OCI-M1 (cell line): Measurements from ENCODE around the gene DOCK11.
A peak's percentile ranks its signal among the peaks of the same experiment; 100 is the strongest.

Experiments
- DNase-seq: peaks from one replicate; lab custom pipeline; 2025; lab: John Stamatoyannopoulos, UW

Gene DOCK11

DNA sequence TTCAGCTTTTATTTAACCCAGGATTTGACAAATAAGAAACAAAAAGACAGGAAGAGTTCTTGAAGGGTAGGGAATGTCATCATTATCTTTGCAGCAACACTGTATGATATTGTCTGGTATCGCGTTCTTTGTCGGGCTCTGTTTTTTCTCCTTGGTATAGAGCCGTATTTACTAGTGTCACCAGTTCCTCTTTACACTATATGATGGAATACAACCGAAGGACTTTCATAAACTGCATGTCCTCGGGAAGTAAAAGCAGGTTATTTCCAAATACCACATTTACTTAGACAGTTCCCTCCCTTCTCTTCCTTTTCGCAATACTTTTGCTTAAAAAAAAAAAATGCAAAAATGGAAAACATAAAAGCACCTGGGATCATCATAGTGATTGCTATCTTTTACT lies 135.2 kb downstream of the DOCK11 start:
- DNase-seq: peak; percentile 84

DNA sequence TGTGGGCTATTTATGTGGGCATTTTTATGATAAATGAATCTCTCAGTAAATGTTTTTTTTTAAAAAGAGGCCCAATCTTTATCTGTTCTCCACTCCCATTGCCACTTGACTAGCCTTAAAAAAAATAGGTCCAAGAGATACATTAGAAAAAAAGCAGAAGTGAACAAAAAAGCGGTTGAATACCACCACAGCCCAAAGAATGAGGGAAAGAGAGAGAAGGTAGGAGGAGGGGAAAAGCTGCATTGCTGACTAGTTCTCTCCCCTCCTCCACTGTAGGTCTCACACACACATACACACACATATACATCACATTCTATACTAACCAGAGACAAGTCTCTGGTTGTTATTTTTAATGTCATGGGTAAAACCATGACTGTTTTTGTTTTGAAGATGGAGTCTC lies 136.0 kb downstream of the DOCK11 start:
- DNase-seq: peak; percentile 92

DNA sequence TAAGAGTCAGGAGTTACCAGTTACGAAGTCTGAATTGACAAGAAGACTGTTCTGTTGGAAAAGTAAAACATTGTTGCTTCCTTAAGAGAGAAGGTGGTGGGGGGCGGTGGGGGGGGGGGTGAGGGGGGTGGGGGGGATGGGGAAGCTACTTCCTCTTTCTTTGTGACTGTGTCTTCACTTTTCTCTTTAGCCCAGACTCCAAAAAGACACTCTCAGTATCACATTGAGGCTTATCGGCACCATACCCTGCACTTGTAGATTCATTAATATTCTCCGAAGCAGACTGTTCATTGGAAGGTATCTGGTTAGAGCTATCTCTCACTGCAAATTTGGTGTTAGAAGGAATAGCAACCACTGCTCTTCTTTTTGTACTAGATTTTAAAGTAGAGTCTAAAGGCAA lies 137.2 kb downstream of the DOCK11 start:
- DNase-seq: peak; percentile 85

DNA sequence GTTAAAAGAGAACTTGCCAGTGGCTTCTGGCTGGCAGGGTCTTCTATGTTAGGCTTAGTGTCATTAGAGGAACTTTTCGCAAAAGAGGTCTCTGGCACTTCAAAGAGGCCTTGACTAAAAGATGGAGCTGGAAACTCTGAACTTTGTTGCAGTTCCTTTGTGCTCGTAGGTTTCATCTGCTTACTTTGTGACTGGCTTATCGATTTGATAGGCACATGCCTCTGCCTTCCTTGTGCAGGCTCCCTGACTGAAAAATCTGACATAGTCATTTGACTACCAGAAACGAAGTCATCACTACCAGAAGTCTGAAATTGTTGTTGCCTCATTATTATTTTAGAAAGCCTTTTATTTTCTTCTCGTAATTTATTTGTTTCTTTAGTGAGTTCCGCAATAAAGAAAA lies 137.9 kb downstream of the DOCK11 start:
- DNase-seq: peak; percentile 48

DNA sequence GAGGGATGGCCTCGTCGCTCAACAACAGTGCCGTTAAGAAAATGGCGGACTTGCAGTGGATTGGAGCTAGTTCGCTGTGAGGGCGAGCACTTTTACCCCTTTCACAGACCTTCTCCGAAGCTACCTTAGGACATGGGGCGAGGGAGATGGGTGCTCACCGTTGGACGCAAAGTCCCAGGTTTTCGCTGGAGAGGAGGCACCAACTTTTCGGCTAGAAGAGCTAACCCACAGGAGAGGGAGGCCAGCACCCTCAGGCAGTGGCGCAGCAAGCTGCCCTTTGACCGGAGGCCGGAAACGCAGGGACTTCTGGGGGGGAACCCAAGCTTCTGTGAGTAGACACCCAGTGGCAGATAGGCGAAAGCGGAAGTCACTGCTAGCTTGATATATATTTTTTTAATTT lies 138.7 kb downstream of the DOCK11 start:
- DNase-seq: no peak

DNA sequence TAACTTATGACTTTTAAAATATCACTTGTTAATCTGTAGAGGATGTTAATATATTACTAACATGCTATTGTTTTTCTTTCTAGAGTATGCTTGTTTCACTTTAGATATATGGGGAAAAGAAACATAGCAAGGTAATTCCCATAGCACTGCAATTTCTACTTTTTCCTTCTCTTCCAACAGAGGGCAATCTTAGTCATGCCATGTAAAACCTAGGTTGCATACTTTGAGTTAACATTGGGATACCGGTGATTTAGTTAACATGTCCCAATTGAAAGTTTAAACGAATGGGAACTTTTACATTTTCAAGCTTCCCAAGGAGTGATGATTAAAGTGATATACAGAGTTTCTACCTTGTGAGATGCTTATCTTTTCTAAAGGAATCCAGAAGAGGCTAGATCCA lies 142.4 kb downstream of the DOCK11 start:
- DNase-seq: peak; percentile 23

DNA sequence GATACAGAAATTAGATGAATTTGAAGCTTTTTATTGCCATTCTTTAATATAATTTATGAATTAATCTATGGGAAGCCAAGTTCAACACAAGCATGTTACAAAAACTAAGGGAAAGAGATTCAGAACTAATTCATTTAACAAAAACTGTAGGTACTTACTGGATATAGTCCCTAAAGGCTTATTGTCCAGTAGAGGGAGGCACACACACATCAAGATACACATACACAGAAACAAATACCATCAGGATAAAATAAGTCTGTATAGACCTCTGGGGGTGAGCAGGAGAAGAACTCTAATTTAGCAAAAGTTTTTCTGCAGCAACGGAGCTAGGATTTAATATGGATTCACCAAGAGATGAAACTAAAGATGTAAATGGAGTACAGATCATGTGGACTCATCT lies 148.8 kb downstream of the DOCK11 start:
- DNase-seq: peak; percentile 39

DNA sequence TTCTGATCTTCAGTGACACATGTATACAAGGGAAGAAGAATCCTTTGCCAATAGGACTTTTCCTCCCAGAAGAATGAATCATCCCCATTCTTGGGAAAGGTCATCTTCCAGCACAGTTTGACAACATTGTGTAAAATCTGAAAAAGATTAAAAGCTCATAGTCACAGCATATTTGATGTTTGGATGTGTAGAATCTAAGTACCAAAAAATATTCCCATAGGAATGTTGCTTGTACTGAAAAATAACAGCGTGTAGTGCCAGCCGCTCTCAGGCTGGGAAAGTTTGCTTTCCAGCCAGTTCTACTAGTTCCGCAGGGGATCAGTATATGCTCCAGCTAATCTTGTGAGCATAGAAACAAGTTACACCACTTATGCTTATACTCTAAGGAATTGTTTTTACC lies 157.1 kb downstream of the DOCK11 start:
- DNase-seq: no peak

DNA sequence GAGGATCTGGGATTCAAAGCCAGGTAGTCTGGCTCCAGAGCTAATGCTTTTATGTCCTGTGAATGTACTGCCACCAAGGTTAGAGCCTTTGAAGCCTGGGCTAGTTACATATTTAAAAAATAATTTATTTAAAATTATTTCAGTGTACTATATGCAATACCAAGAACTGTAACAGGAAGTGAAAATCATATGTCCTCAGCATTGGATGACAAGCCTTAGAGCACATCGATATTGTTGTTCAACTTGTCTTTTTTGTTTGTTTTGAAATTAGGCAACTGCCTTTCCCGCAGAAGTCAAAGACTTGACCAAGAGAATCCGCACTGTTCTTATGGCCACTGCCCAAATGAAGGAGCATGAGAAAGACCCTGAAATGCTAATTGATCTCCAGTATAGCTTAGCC lies 158.7 kb downstream of the DOCK11 start:
- no peak for DNase-seq

DNA sequence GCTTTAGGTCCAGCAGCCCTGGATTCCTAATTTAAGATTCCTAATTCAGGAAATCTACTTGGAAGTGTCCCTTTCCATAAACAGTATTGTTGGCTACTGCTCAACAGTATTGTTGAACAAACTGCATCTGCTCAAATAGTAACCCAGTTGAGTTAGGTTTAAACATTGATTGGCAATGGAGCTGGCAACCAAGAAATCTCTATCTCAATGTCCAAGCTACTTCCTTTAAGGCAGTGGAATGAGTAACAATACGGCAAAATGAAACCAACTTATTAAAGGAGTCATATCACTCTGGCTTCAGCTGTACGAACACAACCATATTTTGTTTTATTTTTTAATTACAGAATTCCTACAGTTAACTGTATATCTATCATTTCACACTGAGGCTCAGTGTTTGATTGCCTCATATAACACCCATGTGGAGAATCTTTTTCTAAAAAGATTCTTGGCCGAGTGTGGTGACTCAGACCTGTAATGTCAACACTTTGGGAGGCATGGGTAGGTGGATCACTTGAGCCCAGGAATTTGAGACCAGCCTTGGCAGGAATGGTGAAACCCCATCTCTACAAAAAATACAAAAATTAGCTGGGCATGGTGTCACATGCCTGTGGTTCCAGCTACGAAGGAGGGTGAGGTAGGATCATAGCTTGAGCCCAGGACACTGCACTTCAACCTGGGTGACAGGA lies 160.1 kb downstream of the DOCK11 start:
- no peak for DNase-seq

DNA sequence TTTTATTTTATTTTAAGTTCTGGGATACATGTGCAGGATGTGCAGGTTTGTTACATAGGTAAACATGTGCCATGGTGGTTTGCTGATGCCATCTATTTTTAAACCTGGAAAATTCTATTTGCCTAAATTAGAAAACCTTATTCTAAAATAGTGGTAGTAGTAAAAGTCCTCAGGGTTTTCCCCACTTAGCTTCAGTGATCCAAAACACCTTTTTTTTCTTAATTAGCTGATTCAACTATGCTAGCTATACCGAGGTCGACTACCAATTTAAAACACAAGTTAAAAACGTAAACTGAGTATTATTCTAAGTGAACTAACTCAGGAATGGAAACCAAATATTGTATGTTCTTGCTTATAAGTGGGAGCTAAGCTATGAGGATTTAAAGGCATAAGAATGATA lies 161.8 kb downstream of the DOCK11 start:
- no peak for DNase-seq

DNA sequence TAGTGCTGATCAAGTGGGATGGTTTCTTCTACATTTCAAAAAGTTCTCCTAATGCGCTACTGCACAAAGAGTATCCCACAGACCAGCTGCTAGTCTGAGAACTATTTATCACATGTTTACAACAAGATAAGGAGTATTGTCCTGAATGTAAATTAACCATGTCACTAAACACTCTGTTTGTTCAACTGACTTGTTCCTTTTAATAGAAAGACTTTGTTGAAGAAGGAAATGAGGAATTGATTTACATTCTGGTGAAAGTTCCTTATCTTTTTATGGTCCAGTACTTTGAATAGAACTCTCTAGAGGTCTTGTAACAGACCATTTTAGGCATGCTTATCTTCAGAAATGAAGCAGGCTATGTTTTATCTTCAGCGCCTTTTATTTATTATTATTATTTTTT lies 164.5 kb downstream of the DOCK11 start:
- no peak for DNase-seq

DNA sequence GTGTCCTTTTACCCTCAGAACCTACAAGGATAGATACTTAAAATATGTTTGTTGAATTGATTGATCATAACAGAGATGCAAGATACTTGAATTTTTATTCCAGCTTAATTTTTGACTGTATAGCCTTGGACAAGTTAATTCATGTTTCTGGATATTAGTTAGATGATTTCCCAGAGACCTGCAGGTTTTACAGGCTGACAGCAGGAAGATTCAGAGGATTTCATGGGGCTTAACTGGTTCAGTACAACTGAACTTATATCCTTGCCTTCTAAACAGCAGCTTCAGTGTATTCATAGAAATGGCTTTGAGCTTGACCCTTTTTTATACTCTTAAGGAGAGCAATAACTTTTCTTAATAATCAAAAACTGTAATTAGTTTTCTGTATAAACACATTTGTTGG lies 169.6 kb downstream of the DOCK11 start:
- DNase-seq: no peak

DNA sequence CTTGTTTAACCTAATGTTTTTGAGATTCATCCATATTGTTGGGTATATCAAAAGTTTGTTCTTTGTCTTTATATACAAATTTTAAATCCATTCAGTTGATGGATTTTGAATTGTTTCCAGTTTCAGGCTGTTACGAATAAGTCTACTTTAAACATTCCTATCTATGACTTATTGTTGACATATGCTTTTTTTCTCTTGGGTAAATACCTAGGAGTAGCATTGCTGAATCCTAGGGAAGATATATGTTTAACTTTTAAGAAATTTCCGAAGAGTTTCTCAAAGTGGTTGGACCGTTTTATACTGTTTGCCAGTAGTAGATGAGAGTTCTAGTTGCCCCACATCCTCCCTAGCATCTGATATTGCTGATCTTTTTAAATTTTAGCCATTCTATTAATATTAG lies 170.9 kb downstream of the DOCK11 start:
- no peak for DNase-seq

DNA sequence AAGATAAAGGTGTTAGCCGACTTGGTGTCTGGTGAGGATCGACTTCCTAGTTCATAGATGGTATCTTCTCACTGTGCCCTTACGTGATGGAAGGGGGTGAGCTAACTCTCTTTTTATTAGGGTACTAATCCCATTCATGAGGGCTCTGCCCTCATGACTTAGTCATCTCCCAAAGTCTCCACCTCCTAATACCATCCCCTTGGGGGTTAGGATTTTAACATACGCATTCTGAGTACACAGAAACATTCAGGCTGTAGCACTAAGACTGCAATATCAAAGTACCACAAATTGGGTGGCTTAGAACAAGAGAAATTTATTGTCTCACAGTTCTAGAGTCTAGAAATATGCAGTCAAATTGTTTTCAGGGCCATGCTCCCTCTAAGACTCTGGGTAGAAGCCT lies 173.8 kb downstream of the DOCK11 start:
- no peak for DNase-seq

DNA sequence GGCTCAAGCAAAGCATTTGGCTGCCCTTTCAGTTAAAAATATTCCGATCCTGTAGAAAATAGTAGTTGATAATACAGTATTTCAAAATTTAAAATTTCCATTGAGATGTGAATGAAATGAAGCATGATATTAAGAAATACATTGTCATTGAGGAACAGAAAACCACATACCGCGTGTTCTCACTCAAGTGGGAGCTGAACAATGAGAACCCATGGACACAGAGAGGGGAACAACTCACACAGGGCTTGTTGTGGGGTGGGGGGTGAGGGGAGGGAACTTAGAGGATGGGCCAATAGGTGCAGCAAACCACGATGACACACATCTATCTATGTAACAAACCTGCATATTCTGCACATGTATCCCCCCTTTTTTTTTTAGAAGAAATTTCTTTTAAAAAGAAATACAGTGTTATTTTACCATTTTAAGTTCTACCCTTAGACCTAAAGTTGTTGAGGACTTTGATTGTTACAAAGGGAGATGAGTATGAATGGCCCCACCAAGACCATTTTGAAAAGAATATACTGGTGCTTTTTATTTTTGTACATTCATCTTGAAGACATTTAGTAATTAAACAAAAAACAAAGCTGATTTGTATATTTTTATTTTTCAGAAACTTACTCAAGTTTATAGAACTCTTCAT lies 179.8 kb downstream of the DOCK11 start:
- no peak for DNase-seq

DNA sequence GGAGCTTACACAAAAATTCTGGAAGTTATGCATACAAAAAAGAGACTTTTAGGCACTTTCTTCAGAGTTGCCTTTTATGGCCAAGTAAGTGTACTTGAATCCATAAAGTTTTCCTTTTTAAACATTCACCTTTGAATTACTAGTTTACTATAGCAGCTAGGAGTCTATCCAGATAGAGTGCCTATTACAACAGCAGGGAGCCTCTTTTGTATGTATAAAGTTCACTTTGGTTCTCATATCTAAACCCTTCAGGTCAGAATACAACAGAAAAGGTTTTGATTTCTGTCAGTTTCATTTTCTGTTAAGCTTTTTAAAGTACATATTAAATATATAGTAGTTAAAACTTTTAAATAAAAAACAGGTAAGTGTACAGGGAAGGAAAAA lies 180.3 kb downstream of the DOCK11 start:
- DNase-seq: no peak

DNA sequence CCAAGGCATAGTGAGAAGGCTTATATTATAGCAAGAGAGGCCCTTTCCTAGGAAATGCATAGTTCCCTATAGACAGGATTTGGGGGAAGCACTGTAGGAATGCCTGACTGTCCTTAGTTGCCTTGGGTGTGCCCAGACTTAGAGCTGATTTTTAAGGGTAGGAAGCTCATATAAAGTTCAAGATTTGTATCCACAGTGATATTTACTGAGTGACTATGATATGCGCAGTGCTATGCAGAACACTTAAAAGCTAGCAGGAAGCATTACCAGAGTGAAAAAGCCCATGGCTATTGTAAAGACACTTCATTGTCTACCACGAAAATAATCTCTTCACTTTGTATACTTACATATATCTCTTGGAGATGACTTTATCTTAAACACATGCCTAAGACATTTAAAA lies 181.7 kb downstream of the DOCK11 start:
- DNase-seq: no peak

DNA sequence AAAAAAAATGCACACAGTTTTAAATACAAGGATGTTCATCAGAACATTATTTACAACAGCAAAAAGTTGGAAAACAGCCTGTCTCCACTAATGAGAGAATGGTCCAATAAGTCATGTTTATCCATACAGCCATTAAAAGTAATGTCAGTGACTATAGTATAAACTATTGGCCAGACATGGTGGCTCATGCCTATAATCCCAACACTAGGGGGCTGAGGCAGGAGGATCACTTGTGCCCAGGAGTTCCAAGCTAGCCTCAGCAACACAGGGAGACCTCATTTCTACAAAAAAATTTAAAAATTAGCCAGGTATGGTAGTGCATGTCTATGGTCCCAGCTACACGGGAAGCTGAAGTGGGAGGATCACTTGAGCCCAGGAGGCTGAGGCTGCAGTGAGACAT lies 183.7 kb downstream of the DOCK11 start:
- no peak for DNase-seq

DNA sequence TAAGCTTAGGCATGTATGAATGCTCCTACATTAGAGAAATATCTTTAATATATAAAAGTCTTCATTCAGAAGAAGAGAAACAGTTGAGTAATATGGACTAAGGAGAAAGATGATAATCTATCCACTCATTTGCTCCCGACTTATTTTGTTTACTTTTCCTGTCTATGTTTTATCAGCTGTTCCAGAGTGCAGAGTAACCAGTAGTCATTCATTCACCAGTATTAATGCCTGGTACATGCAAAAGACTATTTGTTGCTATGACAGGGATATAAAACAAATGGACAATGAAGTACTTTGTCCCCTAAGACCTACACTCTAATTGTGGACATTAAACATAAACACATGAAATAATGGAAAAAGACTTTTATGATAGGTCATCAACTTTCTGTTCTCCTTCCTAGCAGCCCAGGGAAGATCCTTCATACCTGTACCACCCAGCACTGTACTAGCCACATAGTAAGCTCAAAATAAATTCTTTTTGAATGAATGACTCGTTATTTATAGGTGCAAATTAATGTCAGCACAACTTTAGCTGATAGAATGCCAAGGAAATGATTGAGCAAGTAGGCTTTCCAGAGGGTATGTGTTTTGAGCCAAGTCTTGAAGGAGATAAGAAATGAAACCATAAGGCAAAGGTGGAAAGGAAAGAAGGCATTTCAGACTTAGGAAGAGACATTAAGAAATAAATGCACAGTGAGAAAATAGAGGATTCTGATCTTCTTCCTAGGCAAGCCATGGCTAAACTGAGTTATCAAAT lies 186.8 kb downstream of the DOCK11 start:
- no peak for DNase-seq

DNA sequence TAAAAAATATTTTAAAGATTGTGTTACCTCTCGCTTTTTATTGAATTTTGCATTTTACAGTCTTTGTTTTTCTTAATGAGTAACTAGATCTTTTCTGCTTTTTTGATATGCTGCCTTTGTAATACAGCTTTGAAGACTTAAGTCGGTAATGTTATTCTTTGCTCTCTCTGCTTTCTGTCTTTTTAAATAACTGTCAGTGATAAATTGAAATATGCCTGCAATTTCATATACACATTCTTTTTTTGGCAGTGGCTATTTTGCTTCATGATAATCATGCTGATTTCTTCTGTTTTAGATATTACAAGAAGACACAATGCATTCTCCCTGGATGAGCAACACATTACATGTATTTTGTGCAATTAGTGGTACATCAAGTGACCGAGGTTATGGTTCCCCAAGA lies 189.8 kb downstream of the DOCK11 start:
- DNase-seq: no peak

DNA sequence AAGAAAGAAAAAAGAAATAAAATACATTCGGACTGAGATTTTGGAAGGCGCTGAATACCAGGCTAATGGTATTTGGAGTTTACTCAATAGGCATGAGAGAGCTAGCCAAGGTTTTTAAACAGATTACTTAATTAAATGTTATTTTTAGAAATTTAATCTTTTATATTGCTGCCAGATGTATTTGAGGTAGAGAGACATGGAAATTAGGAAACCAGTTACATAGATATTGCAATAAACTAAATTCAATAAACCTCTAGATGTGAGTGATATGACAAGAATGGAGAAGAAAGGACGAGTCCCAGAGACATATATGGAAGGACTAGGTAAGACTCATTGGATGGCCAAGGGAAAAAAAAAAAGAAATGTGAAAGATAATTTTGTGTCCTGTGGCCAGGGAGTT lies 193.3 kb downstream of the DOCK11 start:
- no peak for DNase-seq

DNA sequence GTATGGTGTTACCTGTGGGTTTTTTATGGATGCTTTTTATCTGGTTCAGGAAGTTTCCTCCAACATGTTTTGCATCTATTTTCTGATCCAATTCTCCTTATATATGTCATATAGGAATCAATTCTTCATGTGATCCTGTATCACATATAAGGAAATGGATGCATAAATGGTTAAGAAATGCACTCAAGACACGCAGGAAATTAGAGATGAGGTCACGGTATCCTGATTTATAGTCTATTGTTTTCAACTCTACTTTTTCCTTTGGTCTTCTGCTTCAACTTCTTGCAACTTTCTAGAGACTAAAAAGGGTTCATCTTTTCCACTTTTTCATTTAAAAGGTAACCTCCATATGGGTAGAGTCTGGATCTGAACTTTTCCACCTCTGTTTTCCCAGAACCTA lies 198.2 kb downstream of the DOCK11 start:
- DNase-seq: no peak

DNA sequence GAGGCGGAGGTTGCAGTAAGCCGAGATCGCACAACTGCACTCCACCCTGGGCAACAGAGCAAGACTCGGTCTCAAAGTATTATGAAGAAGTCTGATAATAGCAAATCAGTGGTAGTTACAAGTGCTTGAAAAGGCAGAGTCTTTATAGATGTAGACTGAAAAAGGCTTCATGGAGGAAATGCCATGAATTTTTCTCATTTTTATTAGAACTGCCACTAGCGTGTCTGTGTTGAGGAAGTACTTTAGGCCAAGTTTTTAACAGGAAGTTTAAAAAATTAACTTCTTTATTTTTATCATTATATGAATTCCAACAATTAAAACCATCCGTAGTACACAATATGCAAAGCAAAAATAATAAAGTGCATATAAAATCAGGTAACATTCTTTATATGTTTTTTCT lies 199.0 kb downstream of the DOCK11 start:
- no peak for DNase-seq
